Neural progenitor cell (in vitro differentiated cells): Measurements from ENCODE around the gene ZFP57. TPM values are rescaled to one million over a fixed set of nuclear protein-coding genes. Genes with fewer than 3 reads are reported as not detected.

Experiments used
- DNase-seq: peaks from one replicate; pipeline ENCODE4 v3.0.0-alpha.2; 2016; ENCODE audit warnings: low spot score
- H2AFZ ChIP-seq: fragments of 200-600 bp; sonication (generic); replicated peaks from 2 replicates; pipeline ENCODE4 v1.6.1; 2016; ENCODE audit warnings: antibody characterized with exemption
- H3F3A ChIP-seq: fragments of 200-600 bp; sonication (generic); 2 replicates; pipeline ENCODE4 v1.6.1; 2016; ENCODE audit warnings: antibody characterized with exemption, low read depth
- H3K27ac ChIP-seq: fragments of 200-600 bp; sonication (generic); 2 replicates; pipeline ENCODE4 v1.5.1; 2016; ENCODE audit warnings: mild to moderate bottlenecking
- H3K27me3 ChIP-seq: fragments of 200-600 bp; sonication (generic); 2 replicates; pipeline ENCODE4 v1.6.1; 2016; ENCODE audit warnings: mild to moderate bottlenecking, moderate library complexity
- H3K36me3 ChIP-seq: fragments of 200-600 bp; sonication (generic); 2 replicates; pipeline ENCODE4 v1.5.1; 2016
- H3K4me1 ChIP-seq: fragments of 200-600 bp; sonication (generic); 2 replicates; pipeline ENCODE4 v1.6.1; 2016; ENCODE audit warnings: mixed run types
- H3K4me2 ChIP-seq: fragments of 200-600 bp; sonication (generic); 2 replicates; pipeline ENCODE4 v1.6.1; 2016
- H3K4me3 ChIP-seq: fragments of 200-600 bp; sonication (generic); 2 replicates; pipeline ENCODE4 v1.5.1; 2016
- H3K79me2 ChIP-seq: fragments of 200-600 bp; sonication (generic); 2 replicates; pipeline ENCODE4 v1.6.1; 2016; ENCODE audit warnings: low read depth
- H3K9ac ChIP-seq: fragments of 200-600 bp; sonication (generic); 2 replicates; pipeline ENCODE4 v1.6.1; 2016
- H3K9me3 ChIP-seq: fragments of 200-600 bp; sonication (generic); 2 replicates; pipeline ENCODE4 v1.5.1; 2016; ENCODE audit warnings: low read depth
- H4K20me1 ChIP-seq: fragments of 200-600 bp; sonication (generic); 2 replicates; pipeline ENCODE4 v1.6.1; 2016; ENCODE audit warnings: low read depth
- H3K27ac Mint-ChIP-seq: 3 replicates; pipeline ENCODE4 v1.8.0; 2021; ENCODE audit warnings: mixed read lengths
- H3K27me3 Mint-ChIP-seq: 2 replicates; pipeline ENCODE4 v1.8.0; 2022; ENCODE audit warnings: low read depth, mild to moderate bottlenecking, inconsistent platforms, moderate library complexity, mixed read lengths; ENCODE audit not compliant: insufficient read depth
- H3K36me3 Mint-ChIP-seq: 3 replicates; pipeline ENCODE4 v1.8.0; 2021; ENCODE audit warnings: mixed read lengths
- H3K4me1 Mint-ChIP-seq: 3 replicates; pipeline ENCODE4 v1.8.0; 2021; ENCODE audit warnings: mixed read lengths
- H3K4me3 Mint-ChIP-seq: 3 replicates; pipeline ENCODE4 v1.8.0; 2021; ENCODE audit warnings: mild to moderate bottlenecking, moderate library complexity, mixed read lengths
- H3K9me3 Mint-ChIP-seq: 3 replicates; pipeline ENCODE4 v1.8.0; 2020; ENCODE audit warnings: mixed read lengths
- EZH2 ChIP-seq: fragments of 200-600 bp; sonication (generic); IDR thresholded peaks from 2 replicates; pipeline ENCODE4 v1.6.1; 2017; ENCODE audit warnings: antibody characterized with exemption, mild to moderate bottlenecking, moderate library complexity
- EZH2phosphoT487 ChIP-seq: fragments of 200-600 bp; sonication (generic); IDR thresholded peaks from 2 replicates; pipeline ENCODE4 v1.6.1; 2017; ENCODE audit warnings: antibody characterized with exemption
- total RNA-seq: library from RNA; depleted of rRNA; stranded (reverse); fragments of >200 nt; gene quantifications from 2 replicates; pipeline ENCODE4 v1.2.3, GENCODE V29; 2015; ENCODE audit warnings: low replicate concordance
- TF ChIP-seq, protein P1 (sequence below): fragments of 200-600 bp; sonication (generic); IDR thresholded peaks from 2 replicates; pipeline ENCODE4 v1.5.1; 2017; ENCODE audit warnings: antibody characterized with exemption, mild to moderate bottlenecking

ZFP57 gene
- total RNA-seq, 1 donor from 2014 or later, result not detected

DNA sequence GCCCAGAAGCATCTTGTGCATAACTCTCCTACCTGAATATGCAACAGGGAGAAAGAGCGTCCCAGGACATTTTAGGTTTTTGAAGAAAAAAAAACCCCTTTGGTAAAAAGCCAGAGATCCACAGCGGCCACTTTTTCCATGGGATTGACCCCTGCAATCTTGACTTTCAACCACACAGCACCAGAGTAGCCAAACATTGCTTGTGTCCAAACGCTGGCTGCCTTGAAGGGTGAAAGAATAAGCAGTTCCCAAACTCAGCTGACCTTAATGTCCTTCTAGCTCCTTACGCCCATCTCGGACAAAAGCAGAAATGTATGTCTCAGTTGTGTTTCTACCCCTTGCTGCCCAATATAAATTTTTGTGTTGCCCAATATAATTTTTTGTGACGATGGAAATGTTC, 25.3 kb downstream of the ZFP57 start:
- H3K36me3 ChIP-seq, result no peaks in the 10 kb centered on the region
- H4K20me1 ChIP-seq, result no peaks in the 10 kb centered on the region
- H3K9ac ChIP-seq, result no peak overlapping the region
- H3K79me2 ChIP-seq, result no peaks in the 10 kb centered on the region
- no peak overlapping the region for H3K4me2 ChIP-seq
- H3K27ac ChIP-seq, result no peak overlapping the region
- peaks cover 14% of the 10 kb centered on the region for H3F3A ChIP-seq
- no peaks in the 10 kb centered on the region for H3K4me1 ChIP-seq
- no peak for DNase-seq
- H3K4me1 Mint-ChIP-seq, result peaks cover 4% of the 10 kb centered on the region
- H3K9me3 Mint-ChIP-seq, result no peaks in the 10 kb centered on the region
- no peak overlapping the region for H3K4me3 Mint-ChIP-seq
- no peak overlapping the region for H3K4me3 ChIP-seq
- H2AFZ ChIP-seq, result no peak overlapping the region
- H3K36me3 Mint-ChIP-seq, result no peaks in the 10 kb centered on the region
- TF ChIP-seq EZH2 (no peak), EZH2phosphoT487 (no peak)
- TF ChIP-seq, protein P1, sequence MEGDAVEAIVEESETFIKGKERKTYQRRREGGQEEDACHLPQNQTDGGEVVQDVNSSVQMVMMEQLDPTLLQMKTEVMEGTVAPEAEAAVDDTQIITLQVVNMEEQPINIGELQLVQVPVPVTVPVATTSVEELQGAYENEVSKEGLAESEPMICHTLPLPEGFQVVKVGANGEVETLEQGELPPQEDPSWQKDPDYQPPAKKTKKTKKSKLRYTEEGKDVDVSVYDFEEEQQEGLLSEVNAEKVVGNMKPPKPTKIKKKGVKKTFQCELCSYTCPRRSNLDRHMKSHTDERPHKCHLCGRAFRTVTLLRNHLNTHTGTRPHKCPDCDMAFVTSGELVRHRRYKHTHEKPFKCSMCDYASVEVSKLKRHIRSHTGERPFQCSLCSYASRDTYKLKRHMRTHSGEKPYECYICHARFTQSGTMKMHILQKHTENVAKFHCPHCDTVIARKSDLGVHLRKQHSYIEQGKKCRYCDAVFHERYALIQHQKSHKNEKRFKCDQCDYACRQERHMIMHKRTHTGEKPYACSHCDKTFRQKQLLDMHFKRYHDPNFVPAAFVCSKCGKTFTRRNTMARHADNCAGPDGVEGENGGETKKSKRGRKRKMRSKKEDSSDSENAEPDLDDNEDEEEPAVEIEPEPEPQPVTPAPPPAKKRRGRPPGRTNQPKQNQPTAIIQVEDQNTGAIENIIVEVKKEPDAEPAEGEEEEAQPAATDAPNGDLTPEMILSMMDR, result no peak
- H3K27me3 Mint-ChIP-seq, result no peaks in the 10 kb centered on the region
- H3K27me3 ChIP-seq, result no peaks in the 10 kb centered on the region
- H3K9me3 ChIP-seq, result no peaks in the 10 kb centered on the region
- H3K27ac Mint-ChIP-seq, result no peak overlapping the region

GRCh38 chr6:29653452-29654038, 27.4 kb downstream of the ZFP57 start:
- no peaks in the 10 kb centered on the region for H3K36me3 ChIP-seq
- no peak overlapping the region for H3K27ac ChIP-seq
- H4K20me1 ChIP-seq, result no peaks in the 10 kb centered on the region
- peaks cover 15% of the 10 kb centered on the region for H3F3A ChIP-seq
- H3K27me3 ChIP-seq, result no peaks in the 10 kb centered on the region
- peak; percentile 87 for DNase-seq
- no peaks in the 10 kb centered on the region for H3K4me1 ChIP-seq
- H3K27ac Mint-ChIP-seq, result no peak overlapping the region
- no peaks in the 10 kb centered on the region for H3K9me3 ChIP-seq
- no peaks in the 10 kb centered on the region for H3K36me3 Mint-ChIP-seq
- no peak overlapping the region for H3K4me3 Mint-ChIP-seq
- H3K9ac ChIP-seq, result no peak overlapping the region
- TF ChIP-seq, protein P1, result peak; percentile 81
- TF ChIP-seq EZH2phosphoT487, result no peak
- TF ChIP-seq EZH2, result no peak
- H3K27me3 Mint-ChIP-seq, result no peaks in the 10 kb centered on the region
- peaks cover 8% of the 10 kb centered on the region for H3K4me1 Mint-ChIP-seq
- no peaks in the 10 kb centered on the region for H3K79me2 ChIP-seq
- H3K4me2 ChIP-seq, result no peak overlapping the region
- H2AFZ ChIP-seq, result no peak overlapping the region
- no peak overlapping the region for H3K4me3 ChIP-seq
- H3K9me3 Mint-ChIP-seq, result no peaks in the 10 kb centered on the region

DNA sequence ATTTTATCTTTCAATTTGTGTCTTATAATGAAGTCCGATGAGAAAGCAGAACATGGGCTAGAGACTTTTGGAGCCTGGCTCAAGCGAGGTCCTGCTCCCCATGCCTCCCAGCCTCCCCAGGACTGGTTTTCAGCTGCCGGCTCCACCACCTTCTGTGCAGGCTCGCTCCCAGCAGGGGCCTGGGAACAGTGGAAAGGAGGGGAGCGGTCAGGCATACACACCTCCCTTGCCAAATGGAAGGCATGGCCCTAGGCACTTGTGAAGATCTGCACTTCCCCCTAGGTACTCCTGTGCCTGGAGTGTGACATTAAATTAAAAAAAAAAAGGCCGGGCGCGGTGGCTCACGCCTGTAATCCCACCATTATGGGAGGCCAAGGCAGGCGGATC, 28.8 kb downstream of the ZFP57 start:
- no peaks in the 10 kb centered on the region for H3K36me3 Mint-ChIP-seq
- Histone ChIP-seq H3F3A (peaks cover 15% of the 10 kb centered on the region), H2AFZ (no peak overlapping the region), H3K4me3 (no peak overlapping the region), H3K4me1 (no peaks in the 10 kb centered on the region), H3K27me3 (no peaks in the 10 kb centered on the region), H4K20me1 (no peaks in the 10 kb centered on the region), H3K27ac (no peak overlapping the region), H3K4me2 (no peak overlapping the region), H3K36me3 (no peaks in the 10 kb centered on the region), H3K79me2 (no peaks in the 10 kb centered on the region), H3K9ac (no peak overlapping the region), H3K9me3 (no peaks in the 10 kb centered on the region)
- no peak for DNase-seq
- no peak overlapping the region for H3K4me3 Mint-ChIP-seq
- TF ChIP-seq EZH2 (no peak), EZH2phosphoT487 (no peak)
- TF ChIP-seq, protein P1, result no peak
- peaks cover 8% of the 10 kb centered on the region for H3K4me1 Mint-ChIP-seq
- H3K9me3 Mint-ChIP-seq, result no peaks in the 10 kb centered on the region
- no peak overlapping the region for H3K27ac Mint-ChIP-seq
- H3K27me3 Mint-ChIP-seq, result no peaks in the 10 kb centered on the region
